ENCODE data around the gene IL6R.

Gene IL6R

DNA sequence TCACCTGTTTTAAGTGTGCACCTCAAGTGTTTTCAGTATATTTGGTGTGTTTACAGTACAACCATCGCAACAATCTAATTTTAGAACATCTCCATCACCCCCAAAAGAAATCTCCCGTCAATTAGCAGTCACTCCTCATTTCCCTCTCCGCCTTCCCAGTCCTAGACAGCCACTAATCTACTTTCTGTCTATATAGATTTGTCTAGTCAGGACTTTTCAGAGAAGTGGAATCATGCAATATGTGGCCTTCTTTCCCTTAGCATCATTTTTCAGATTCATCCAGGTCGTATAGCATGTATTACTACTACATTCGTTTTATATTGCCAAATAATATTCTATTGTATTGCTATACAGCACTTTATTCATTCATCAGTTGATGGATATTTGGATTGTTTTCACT, 98.8 kb downstream of the IL6R start:
- no peak for DNase-seq (ENCODE audit: low read depth in 1 of 2, low spot score in 1 of 2)

DNA sequence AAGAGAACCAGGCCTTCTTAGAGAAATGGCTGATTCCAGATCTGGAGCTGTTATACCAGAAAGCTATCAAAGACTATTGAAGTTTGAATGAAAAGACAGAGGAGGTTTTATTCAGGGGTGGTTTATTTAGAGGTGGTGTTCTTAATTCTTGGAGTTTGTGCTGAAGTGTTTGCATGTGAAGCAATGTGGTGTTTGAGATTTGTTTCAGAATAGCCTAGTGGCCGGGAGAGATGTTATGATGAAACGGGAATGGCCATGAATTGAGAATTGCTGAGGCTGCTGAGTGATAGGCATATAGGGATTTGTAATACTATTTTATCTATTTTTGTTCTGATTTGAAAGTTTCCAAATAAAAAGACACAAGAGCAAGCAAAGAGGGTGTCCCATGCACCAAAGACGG, 107.6 kb downstream of the IL6R start:
- no peak for DNase-seq (ENCODE audit: low read depth in 1 of 2, low spot score in 1 of 2)

DNA sequence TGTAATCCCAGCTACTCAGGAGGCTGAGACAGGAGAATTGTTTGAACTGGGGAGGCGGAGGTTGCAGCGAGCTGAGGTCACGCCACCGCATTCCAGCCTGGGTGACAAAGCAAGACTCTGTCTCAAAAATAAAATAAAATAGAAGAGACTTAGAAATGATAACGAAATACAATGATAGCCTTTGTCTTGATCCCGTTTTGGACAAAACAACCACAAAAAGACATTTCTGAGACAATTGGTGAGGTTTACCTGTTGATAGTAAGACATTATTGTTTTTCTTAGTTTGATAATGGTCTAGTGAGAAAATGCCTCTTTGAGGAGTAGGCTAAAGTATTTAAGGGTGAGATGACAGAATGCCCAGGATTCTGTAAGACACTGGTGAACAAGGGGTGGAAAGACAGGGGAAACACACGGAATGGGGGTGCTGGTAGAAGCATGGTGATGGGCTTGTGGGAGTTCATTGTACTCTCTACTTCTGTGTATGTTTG, 109.0 kb downstream of the IL6R start:
- no peak for DNase-seq (ENCODE audit: low read depth in 1 of 2, low spot score in 1 of 2)

DNA sequence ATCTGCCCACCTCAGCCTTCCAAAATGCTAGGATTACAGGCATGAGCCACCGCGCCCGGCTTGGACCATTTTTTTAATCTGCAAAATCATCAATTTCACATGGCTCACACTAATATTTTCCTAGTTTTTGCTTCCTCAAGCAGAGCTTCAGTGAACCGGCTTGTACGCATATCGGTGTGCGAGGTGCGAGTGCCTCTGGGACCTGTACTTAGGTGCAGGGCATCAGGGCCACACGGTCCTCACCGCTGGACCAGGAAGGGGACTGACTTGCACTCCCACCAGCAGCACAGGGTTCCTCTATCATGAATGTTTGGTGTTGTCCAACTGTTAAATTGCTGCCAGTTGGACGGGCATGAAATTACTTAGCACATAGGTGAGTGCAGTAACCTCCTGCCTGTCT, 112.5 kb downstream of the IL6R start:
- no peak for DNase-seq (ENCODE audit: low read depth in 1 of 2, low spot score in 1 of 2)

Data from stimulated activated CD4-positive, alpha-beta T cell treated with anti-CD3 and anti-CD28 coated beads, Interleukin-15, amount 100 ng/mL, for 1 hour (primary cell).